Stimulated activated CD8-positive, alpha-beta memory T cell treated with anti-CD3 and anti-CD28 coated beads, Interleukin-15, amount 100 ng/mL, for 24 hours (primary cell): Measurements from ENCODE around the gene TSPAN17.
A peak's percentile ranks its signal among the peaks of the same experiment; 100 is the strongest.
"Not testable (repeated sequence)": the region's sequence is repeated elsewhere in the genome, so short reads cannot be mapped to it uniquely, and the experiment has no call there.

Experiments used
- DNase-seq: peaks from one replicate; pipeline ENCODE4 v3.0.0-alpha.2; 2020; ENCODE audit warnings: low read depth

TSPAN17 gene, protein sequence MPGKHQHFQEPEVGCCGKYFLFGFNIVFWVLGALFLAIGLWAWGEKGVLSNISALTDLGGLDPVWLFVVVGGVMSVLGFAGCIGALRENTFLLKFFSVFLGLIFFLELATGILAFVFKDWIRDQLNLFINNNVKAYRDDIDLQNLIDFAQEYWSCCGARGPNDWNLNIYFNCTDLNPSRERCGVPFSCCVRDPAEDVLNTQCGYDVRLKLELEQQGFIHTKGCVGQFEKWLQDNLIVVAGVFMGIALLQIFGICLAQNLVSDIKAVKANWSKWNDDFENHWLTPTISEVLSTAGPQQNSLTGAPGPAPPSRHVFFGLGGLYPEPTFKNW

GRCh38 chr5:176647030-176647842 is at the start of gene TSPAN17:
Gene TSPAN17, plus strand, starts transcription at chr5:176647484. Its CDS starts 132 bp downstream, at chr5:176647616.
- peak; percentile 96 for DNase-seq

- not testable (repeated sequence) for DNase-seq
Observed at GRCh38 chr5:176599749-176600430, 47.4 kb upstream of the TSPAN17 start.

- DNase-seq = no peak
Observed at GRCh38 chr5:176601901-176602482, 45.3 kb upstream of the TSPAN17 start.

DNA sequence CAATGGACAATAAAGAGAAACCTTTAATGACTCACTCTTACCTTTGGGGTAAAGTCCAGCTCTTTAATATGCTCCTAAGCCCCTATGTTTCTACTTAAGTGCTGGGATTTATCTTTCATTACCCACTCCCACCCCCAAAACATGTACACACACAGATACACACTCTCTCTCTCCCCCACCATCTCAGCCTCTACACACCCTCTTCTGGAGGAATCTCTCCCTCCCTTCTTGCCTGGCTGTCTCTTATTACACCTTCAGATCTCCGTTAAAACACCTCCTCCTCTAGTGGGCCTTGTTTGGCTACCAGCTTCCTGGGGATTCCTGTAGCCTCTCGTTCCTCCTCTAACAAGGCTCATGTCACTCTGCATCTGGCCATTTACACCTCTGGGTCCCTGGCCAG is 44.2 kb upstream of the TSPAN17 start:
- no peak for DNase-seq

GRCh38 chr5:176606032-176606431 is 41.3 kb upstream of the TSPAN17 start:
- DNase-seq = no peak

GRCh38 chr5:176606875-176607274 is 40.4 kb upstream of the TSPAN17 start:
- no peak for DNase-seq

- no peak for DNase-seq
Observed at GRCh38 chr5:176608142-176608705, 39.1 kb upstream of the TSPAN17 start.

DNA sequence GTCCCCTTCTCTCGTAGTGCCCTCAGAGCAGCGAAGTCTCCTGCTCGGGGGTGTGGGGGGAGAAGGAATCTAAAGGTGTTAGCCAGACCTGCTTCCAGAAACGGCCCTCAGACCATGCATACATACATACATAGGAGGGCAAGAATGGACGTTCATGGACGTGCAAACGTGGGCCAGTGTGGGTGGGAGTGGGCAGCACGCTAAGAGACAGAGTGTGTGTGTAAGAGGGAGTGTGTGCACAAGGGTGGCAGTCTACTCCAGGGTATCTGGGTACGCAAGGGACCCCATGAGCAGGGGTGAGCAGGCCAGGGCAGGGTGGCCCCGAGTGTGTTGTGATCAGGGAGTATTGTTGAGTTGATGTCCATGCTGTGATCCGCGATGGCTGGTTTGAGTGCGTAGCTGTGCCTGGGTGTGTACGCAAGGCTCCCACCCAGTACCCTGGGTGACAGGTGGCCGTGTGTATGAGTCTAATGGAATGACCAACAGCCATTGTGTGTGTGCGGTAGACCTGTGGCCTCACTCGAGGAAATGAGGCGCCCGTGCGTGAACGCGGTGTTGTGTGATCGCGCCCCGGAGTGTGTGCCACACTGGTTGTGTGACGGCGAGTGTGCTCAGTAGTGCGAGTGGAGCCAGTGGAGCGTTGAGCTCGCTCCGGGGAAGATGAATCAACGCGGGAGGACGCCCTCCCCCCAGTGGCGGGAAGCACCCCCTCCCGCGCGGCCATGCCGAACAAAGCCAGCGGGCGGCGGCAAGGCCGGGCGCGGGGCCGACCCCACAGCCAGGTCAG is 38.2 kb upstream of the TSPAN17 start:
- DNase-seq = no peak

DNA sequence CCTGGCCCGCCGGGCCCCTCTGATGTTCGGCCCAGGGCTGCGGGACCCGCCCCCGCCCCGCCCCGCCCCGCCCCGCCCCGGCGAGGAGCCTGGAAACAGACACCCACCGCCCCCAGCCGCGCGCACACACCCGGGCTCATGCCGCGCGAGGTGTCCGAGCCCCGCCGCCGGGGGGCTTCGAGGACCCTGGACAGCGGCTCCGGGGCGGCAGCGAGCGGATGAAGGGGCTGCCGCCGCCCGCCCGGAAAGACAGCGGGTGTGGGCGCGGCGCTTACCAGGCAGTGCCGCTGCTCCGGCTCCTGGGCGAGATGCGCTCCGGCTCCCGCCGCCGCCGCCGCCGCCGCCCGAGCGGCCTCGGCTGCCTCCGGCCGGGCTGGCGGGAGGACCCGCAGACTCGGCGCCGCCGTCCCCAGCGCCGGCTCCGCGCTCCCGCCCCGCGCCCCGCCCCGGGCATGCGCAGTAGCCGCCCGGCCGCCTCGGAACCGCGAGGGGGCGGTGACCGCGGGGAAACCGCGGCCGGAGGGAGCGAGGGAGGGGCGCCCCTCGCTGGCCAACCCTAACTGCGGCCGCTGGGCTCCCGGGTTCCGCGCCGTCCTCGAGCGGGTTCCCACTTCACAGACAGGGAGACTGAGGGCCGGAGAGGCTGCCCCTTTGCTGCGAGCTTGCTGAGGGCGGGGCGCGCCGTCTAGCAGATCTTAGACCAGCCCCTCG is 37.4 kb upstream of the TSPAN17 start, which contains the start of gene GPRIN1:
Gene GPRIN1 (minus strand): TSS at position 433 of the 711 bp plus-strand sequence. CDS start 10,322 bp downstream, outside the sequence.
- DNase-seq = no peak

DNA sequence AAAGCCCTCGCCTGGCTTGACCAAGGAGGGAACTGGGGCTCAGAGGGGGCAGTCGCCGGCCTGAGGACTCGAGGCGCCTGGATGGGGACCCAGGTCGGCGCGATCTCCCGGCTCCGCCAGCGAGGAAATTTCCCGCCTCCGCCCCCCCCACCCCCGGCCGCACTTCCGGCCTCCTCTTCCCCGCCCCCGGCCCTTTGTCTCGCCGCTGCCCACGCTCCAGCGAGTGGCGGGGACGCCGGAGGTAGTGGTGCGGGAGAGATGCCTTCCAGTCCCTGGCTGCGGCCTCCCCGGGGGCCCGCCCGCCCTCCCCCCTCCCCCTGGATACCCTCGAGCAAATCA is 36.9 kb upstream of the TSPAN17 start:
- DNase-seq = no peak

DNA sequence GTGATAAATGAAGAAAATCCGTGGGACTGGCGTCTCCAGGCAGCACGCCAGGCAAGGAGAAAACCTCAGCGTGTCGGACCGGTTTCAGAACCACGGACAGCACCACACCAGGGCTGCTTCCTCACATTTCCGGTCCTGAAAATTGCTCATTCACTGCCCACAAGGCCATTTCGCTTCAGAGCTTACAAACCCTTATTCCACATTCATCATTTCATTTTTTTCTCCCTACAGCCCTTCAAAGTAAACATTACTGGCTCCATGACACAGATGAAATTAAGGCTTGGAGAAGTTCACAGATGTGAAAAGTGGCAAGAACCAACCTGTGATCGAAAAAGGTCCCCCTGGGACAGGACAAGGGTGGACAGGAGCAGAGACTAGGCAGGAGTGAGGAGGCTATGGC is 35.8 kb upstream of the TSPAN17 start:
- DNase-seq = no peak

GRCh38 chr5:176612008-176612407 is 35.3 kb upstream of the TSPAN17 start:
- no peak for DNase-seq

DNA sequence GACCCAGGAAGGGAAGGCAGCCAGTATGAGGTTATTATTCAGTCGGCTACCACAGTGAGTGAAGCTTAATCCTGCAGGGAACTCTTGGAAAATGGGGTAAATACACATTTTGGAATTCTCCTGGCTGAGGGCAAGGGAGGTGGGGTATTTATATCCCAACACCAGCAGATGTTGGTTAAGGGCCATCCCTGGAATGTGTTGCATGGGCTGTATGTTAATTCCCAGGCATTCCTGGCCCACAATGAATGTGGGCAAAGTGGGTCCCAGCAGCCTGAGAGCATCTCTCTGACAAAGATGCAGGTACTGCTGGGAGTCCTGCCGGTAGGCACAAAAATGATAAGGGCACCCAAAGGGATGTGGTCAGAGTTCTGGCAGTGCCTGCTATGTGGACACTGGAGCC is 34.4 kb upstream of the TSPAN17 start:
- DNase-seq = no peak

DNA sequence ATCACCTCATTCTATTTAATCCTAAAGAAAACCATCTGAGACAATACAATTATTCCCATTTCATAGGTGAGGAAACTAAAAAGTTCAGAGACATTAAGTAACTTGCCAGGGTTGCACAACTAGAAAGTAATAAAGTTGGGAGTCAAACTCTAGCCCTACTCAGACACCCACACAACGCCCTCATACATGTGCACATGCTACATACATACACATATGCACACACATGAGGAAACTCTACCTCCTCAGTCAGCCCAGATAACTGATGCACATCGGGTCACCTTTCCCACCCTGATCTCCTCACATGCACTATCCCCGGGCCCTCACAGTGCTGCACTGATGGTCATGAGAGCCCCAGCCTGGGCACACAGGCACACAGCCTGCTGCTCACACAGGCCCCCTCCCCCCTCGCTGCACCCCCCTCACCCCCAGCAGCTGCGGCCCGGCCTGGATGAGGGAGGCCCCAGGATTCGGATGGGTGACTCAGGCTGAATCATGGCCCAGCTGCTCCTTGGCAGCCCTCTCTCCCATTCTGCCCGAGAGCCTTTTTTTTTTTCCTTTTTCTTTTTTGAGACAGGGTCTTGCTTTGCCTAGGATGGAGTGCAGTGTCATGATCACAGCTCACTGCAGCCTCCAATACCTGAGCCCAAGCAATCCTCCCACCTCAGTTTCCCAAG is 32.3 kb upstream of the TSPAN17 start:
- no peak for DNase-seq

DNA sequence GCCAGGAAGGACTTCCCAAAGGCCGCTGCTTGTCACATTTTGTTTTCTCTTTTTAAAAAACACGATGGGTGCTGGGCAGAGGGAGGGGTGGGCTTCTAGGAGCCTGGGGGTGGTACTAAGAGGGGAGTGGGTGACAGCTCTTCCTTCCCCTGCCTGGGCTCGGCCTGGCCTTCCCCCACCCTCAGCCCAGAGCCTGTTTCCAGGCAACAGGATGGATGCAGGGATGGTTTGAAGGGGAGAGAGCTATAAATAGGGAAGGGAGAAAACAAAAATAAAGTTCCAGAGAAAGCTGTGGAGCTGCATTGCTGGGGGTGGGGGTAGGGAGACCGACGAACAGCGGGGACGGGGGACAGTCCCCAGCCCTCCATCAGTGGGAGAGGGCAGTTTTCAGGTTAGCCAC is 30.8 kb upstream of the TSPAN17 start:
- DNase-seq = no peak

- DNase-seq = no peak
Observed at GRCh38 chr5:176618783-176619182, 28.5 kb upstream of the TSPAN17 start.

DNA sequence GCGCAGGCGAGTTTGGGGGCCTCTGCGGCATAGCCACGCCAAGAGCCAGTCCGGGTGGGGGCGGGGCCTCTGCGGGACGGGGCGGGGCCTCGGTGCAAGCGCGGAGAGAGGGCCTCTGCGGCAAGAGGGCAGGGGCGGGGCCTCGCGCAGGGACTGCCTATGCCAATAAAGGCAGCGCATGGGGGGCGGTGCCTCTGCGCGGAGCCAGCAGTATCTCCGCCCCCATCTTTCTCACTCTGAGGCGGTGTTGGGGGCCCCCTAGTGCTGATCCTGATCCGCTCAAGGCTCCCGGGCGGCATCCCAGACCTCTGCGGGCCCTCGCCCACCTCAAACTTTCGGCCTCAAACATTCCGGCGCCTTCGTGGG is 28.1 kb upstream of the TSPAN17 start:
- DNase-seq = peak; percentile 59

- no peak for DNase-seq
Observed at GRCh38 chr5:176619569-176620332, 27.5 kb upstream of the TSPAN17 start.

- DNase-seq = no peak
Observed at GRCh38 chr5:176620333-176620981, 26.8 kb upstream of the TSPAN17 start.
